Measurements from ENCODE around the gene ZNF253.

GRCh38 chr19:19860756-19861390, 4.8 kb upstream of the ZNF253 start:
- TF ChIP-seq CTCF (IDR thresholded peaks at IDR 0.05; ENCODE audit: low read length) (no peak), EZH2phosphoT487 (IDR thresholded peaks at IDR 0.05; ENCODE audit: low read length) (no peak)
